Kidney epithelial cell (primary cell): ENCODE results near the gene ZC3H18. TPM values are rescaled to one million over a fixed set of nuclear protein-coding genes. Genes with fewer than 3 reads are reported as not detected.

Experiments
- DNase-seq: peaks from one replicate; pipeline ENCODE4 v3.0.0-alpha.2; 2010; ENCODE audit warnings: low read depth
- H3K27me3 ChIP-seq: 2 replicates; pipeline ENCODE4 v1.6.0; 2011; ENCODE audit warnings: low read length; ENCODE audit not compliant: control insufficient read depth, insufficient read depth
- H3K36me3 ChIP-seq: 2 replicates; pipeline ENCODE4 v1.5.1; 2011; ENCODE audit warnings: low read length; ENCODE audit not compliant: control insufficient read depth, insufficient read depth
- H3K4me3 ChIP-seq: 2 replicates; pipeline ENCODE4 v1.5.1; 2011; ENCODE audit warnings: low read depth, mild to moderate bottlenecking, control low read depth, low read length
- CTCF ChIP-seq: IDR thresholded peaks from 2 replicates; pipeline ENCODE4 v1.5.1; 2011; ENCODE audit warnings: mild to moderate bottlenecking, moderate library complexity, low read length, control low read depth, inconsistent platforms; ENCODE audit not compliant: insufficient read depth, poor library complexity, severe bottlenecking
- total RNA-seq: library from RNA; depleted of rRNA; stranded (reverse); fragments of >200 nt; gene quantifications from 2 replicates; pipeline ENCODE4 v1.2.3, GENCODE V29; 2015

Gene ZC3H18
- total RNA-seq, 1 donor from 2014 or later, result 20.2 TPM

GRCh38 chr16:88527937-88528743 lies 42.1 kb upstream of the ZC3H18 start:
- no peak for DNase-seq
- no peak for TF ChIP-seq CTCF
- Histone ChIP-seq H3K36me3 (peaks cover 1% of the 10 kb centered on the region), H3K27me3 (peaks cover 4% of the 10 kb centered on the region), H3K4me3 (no peak overlapping the region)

DNA sequence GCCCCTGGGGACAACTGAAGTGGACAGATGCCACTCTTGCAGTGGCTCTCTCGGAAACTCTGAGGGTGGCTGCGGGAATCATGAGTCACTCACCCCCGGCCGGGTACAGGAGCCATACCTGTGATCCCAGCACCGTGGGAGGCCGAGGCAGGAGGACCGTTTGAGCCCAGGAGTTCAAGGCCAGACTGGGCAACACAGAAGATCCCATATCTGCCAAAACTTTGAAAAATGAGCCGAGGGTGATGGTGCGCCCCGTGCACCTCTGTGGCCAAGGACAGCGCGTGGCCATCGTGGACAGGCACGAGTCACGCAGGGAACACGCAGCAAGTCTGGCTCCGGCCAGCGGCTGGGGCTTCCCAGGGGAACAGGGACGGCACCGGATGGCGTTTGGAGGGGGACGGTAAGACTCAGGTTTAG lies 41.3 kb upstream of the ZC3H18 start:
- DNase-seq, result no peak
- Histone ChIP-seq H3K36me3 (peaks cover 1% of the 10 kb centered on the region), H3K27me3 (no peaks in the 10 kb centered on the region), H3K4me3 (no peak overlapping the region)
- no peak for TF ChIP-seq CTCF

DNA sequence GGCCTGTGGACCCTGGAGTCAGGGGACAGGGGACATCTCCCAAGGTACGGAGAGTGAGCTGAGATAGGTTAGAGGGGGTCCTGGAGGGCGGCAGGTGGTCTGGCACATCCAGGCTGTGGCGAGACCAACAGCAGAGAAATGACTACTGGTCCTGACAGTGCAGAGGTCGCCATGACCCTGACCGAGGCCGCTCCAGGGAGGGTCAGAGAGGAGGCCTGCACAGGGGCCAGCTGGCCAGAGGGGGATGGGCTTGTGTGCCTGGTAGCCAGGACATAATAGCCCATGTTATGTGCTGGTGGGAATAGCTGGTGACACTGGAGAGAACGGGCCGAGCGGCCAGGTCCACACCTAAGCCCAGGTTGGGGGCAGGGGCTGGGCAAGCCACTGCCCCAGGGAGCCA lies 40.6 kb upstream of the ZC3H18 start:
- DNase-seq, result no peak
- TF ChIP-seq CTCF, result no peak
- Histone ChIP-seq H3K27me3 (no peaks in the 10 kb centered on the region), H3K36me3 (peaks cover 1% of the 10 kb centered on the region), H3K4me3 (no peak overlapping the region)

GRCh38 chr16:88530051-88530857 lies 39.9 kb upstream of the ZC3H18 start:
- Histone ChIP-seq H3K27me3 (no peaks in the 10 kb centered on the region), H3K4me3 (no peak overlapping the region), H3K36me3 (peaks cover 1% of the 10 kb centered on the region)
- TF ChIP-seq CTCF, result no peak
- DNase-seq, result no peak

DNA sequence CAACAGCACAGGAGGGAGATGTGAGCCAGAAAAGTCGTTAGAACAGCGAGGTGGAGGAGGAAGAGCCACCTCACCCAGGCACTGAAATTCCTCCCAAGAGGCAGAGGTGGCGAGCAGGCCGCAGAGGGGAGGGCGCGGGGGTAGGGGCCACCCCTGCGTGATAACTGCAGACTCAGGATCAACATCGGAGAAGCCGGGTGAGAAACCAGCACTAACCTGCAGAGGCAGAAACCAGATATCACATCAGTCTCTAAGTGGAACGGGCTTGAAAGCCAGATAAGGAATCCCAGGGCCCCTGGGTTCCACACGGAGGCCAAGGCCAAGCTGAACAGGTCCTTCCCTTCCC lies 39.4 kb upstream of the ZC3H18 start:
- Histone ChIP-seq H3K4me3 (no peak overlapping the region), H3K36me3 (peaks cover 1% of the 10 kb centered on the region), H3K27me3 (no peaks in the 10 kb centered on the region)
- no peak for DNase-seq
- TF ChIP-seq CTCF, result no peak
